ENCODE results near the gene PITPNC1.

DNA sequence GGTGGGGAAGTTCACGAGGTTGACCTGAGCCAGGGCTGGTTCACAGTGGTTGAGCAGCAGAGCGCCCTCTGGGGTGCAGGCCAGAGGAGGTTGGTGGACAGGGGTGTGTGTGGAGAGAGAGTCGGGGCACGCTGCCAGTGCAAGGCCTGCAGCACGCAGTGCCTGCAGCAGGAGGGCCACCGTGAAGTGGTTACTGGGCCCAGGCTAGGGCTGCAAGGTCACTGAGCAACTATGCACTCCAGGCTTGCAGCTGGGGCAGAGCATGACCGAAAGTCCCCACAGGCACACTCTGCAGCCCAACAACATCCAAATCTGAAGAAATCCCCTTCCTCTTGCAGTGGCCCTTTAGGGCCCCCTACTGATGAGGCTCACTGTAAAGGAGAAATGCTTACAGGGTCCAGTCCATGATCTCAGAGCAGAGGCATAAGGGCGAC is 251.5 kb downstream of the PITPNC1 start:
- TF ChIP-seq, protein P1, sequence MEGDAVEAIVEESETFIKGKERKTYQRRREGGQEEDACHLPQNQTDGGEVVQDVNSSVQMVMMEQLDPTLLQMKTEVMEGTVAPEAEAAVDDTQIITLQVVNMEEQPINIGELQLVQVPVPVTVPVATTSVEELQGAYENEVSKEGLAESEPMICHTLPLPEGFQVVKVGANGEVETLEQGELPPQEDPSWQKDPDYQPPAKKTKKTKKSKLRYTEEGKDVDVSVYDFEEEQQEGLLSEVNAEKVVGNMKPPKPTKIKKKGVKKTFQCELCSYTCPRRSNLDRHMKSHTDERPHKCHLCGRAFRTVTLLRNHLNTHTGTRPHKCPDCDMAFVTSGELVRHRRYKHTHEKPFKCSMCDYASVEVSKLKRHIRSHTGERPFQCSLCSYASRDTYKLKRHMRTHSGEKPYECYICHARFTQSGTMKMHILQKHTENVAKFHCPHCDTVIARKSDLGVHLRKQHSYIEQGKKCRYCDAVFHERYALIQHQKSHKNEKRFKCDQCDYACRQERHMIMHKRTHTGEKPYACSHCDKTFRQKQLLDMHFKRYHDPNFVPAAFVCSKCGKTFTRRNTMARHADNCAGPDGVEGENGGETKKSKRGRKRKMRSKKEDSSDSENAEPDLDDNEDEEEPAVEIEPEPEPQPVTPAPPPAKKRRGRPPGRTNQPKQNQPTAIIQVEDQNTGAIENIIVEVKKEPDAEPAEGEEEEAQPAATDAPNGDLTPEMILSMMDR (IDR thresholded peaks at IDR 0.05; ENCODE audit: low read length): no peak
- no peak for TF ChIP-seq EZH2phosphoT487 (IDR thresholded peaks at IDR 0.05; ENCODE audit: low read length)
